Stimulated activated CD8-positive, alpha-beta memory T cell treated with anti-CD3 and anti-CD28 coated beads, Interleukin-4, amount 100 ng/mL, for 24 hours (primary cell): ENCODE measurements around the gene DTNA.
"Not testable (repeated sequence)": the region's sequence is repeated elsewhere in the genome, so short reads cannot be mapped to it uniquely, and the experiment has no call there.

Experiments used
- DNase-seq: peaks from one replicate; pipeline ENCODE4 v3.0.0-alpha.2; 2020; ENCODE audit warnings: low read depth

Gene DTNA

DNA sequence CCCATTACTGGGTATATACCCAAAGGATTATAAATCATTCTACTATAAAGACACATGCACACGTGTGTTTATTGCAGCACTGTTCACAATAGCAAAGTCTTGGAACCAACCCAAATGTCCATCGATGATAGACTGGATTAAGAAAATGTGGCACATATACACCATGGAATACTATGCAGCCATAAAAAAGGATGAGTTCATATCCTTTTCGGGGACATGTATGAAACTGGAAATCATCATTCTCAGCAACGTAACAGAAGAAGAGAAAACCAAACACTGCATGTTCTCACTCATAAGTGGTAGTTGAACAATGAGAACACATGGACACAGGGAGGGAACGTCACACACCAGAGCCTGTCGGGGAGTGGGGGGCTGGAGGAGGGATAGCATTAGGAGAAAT lies 15.6 kb downstream of the DTNA start:
- DNase-seq, result not testable (repeated sequence)

DNA sequence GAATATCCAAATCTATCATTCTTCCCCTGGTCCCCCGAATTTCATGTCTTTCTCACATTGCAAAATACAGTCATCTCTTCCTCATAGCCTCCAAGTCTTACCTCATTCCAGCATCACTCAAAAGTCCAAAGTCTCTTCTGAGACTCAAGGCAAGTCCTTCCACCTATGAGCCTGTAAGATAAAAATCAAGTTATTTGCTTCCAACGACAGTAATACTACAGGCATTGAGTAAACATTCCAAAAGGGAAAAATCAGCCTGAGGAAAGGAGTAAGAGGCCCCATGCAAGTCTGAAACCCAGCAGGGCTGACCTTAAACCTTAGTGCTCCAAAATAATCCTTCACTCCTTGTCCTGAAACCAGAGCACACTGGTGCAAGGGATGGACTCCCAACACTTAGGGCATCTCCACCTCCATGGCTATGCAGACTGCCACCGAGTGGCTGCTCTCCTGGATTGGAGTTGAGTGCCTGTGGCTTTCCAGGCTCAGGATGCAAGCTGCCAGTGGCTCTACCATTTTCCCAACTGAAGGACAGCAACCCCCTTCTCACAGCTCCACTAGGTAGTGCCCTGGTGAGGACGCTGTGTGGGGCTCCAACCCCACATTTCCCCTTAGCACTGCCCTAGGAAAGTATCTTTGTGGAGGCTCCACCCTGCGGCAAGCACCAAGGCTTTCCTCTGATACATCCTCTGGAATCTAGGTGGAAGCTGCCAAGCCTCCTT lies 16.3 kb downstream of the DTNA start:
- DNase-seq, result no peak

DNA sequence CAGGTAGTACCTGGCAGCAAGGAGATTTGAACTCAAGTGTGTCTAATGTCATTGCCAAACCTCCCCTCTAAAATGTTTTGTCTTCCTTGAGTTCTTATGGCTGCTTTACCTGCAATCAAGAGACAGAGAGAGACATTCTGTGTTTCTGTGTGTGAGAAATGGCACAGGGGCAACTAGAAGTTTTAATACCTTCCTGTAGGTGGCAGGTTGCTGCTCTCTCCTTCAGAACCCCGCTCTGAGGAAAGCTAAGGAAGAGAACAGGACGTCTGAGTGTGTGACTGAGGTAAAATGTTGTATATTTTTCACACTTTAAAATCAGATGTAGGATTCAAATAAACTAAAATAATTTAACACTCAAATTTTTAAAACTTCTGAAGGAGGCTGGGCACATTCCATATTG lies 19.2 kb downstream of the DTNA start:
- DNase-seq, result no peak

DNA sequence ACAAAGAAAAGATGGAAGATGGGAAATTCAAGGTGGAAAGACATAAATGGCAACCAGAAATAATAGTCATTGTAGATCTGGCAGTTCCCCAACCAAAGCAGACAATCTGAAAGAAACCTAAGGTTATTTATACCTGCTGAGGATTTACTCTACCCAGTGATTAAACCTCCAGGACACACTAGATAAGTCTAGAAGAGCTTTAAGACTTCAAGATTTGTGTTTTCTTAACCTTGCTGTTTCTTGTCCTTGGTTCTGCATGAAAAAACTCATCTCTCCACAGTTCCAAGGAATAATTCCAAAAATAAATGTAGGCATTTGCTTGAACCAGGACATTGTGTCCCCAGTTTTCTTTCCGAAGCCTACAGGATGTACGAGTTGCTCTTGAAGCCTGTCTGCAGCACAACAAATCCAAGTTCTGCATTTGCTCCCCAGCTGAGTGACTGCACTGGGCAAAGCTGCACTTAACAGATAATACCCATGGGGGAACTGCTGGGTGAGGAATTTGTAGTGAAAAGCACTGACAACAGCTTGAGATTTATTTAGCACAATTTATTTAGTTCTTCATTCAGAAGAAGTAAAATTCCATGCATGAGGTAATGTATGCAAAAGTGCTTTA lies 19.8 kb downstream of the DTNA start:
- DNase-seq, result no peak

DNA sequence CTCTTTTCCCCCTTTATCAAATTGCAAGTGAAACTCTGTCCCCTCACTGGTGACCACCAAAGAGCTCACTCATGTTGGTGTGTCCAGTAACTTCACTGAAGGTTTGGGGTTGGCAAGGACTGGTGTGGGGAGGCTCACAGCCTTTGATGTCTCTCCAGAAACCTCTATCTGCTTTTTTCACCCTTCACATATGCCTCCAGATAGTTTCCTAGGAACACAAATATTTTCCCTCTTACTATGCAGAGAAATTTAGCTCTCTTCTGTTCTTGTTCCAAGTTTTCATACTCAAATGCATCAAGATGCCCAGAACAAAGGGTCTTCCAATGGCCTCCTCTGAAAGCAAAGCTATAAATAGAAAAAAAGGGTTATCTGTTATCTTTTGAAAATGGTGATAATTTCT lies 20.7 kb downstream of the DTNA start:
- DNase-seq, result no peak

DNA sequence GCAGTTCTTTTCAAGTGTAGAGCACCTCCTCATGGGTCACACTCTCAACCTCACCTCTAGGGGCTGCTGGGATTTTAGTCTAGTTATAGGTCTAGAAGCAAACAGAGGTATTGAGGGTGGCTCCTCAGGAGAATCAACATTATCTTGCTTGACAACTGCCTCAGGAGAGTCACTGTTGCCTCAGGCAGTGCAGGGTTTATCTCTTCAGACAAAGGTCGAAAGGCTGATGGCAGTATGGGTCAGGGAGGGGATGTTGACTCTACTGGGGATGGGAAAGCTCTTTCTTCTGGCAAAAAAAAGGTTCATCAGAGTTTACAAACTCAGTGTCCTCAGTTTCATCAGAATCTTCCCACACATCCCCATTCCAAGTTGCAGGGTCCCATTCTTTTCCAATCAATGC lies 24.0 kb downstream of the DTNA start:
- DNase-seq, result no peak

DNA sequence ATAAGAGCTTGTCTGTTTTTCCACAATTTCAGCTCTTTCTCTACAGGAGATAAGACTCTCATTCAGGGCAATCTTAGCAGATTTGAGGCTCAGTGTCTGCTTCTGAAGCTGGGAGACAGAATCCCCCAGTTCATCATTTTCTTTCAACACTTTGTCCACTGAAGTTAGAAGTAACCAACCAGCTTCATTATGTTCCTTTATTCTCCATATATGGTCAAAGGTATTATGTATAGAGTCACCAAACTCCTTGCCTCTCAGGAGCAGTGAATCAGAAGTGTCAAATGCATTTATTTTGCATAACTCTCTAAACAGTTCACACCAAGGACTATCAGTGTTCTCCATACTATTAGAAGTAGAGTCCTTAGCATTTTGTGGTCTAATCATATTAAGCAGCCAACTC lies 24.4 kb downstream of the DTNA start:
- not testable (repeated sequence) for DNase-seq

DNA sequence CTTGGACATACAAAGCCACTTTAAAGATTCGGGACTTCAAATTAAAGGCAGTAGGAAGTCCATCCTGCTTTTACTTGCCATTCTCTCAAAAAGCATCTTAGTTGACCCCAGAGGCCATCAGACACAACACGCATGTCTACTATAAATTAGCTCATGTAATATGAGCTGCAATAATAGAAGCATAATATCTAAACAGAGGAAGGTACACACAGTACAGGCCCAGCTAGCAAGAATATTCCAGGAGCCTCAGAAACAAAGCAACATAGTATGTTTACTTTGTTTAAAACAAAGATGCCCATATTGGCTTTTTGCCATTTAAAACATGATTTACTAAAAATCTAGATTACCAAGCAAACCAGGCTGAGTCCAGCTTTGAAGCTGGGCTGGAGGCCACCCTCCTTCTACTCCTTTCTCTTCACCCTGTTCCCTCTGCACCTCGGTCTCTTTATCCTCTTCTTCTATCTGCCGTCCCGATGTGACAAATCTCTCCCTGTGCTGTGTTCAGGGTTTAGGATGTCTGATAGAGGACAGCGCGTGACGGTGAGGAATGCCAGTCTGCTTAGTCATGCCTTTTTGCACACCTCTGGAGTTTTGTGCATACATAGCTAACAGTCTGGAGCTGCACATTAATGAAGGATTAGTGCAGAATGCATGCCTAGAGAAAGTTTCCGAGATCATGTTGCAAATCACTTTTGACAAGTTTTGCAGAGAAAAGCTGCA lies 28.2 kb downstream of the DTNA start:
- no peak for DNase-seq

DNA sequence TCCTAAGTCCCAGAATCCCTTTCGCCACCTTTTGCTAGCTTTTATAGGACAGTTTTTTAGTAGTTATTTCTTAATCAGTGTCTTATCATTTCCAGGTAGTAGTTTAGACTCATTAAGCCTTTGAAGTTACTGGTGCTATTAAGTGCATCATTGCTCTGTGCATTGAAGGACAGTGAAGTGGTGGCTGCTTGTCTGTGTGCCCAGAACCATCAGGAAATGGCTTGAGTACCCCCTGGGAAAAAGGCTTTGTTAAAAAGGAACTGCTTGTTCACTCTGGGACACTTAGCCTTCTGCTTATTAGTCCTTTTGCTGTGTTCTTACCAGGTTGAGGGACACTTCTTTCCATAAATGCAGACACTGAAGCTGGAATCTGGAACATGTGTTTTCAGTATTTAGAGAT lies 30.0 kb downstream of the DTNA start:
- no peak for DNase-seq

DNA sequence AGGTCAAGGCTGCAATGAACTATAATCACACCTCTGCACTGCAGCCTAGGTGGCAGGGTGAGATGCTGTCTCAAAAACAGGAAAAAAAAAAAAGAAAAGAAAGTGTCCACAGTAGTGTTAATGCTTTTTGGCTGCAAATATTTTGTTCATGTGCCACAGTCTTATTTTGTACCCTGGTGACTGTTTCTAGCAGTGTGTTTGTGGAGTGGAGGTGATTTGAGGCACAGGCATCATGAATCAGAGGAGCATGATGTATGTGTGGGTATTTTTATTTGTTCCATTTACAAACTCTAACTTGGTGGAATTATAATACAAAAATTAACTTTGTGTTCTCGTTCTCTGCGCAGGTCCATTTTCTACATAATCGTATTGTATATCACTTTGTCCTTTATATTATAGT lies 30.6 kb downstream of the DTNA start:
- no peak for DNase-seq

DNA sequence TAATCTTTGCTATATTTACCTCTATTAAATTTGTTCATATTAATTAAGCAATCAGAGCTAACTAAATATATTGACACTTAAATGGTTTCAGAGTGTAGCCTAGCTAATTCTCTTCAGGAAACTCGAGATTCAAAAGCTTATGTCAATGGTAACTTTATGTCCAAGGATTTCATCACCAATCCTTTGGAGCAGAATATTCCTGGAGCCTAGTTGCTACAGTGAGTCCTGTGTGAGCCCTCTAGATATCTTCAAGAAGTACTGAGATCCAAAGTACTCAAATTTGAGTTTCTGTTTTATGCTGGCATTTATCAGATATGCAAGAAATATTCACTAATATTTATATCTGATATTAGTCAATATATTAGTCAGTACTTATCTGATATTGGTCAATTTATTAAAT lies 31.3 kb downstream of the DTNA start:
- DNase-seq, result no peak

DNA sequence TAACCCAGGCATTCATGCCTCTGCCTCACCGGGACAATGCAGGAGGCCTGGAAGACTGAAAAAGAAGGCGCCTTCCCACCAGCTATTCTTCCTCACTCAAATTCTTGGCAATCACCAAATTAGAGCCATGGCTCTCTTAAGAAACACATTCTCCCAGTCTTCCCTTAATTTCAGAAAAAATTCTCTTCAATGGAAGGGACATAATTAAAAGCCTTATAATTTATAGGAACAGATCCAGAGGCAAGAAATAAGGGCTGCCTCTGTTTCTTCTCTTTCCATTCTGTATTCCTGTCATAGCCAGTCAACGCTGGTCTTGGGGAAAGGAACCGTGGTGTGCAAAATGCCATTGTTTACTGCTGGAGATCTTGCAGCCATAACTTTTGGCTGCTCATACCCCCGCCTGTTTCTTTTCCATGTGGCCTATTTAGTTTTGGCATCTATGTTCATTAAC lies 32.8 kb downstream of the DTNA start:
- no peak for DNase-seq

DNA sequence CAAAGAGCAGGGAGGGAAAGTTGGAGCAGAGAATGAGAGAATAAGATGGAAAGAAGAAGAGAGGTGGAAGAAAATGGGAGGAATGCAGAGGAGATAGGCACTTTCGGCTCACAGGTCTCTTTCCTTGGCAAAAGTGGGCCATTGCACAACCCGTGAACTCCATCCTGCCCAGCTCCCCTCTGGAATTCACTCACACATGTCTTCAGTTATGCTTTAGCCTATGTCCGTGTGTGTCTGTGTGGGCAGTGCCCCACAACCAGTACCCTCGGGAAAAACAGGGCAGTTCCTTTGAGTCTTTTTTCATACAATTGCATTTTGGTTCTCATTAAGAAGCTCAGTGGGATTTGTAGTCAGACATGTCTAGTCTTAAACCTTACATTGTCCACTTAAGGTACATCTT lies 34.5 kb downstream of the DTNA start:
- DNase-seq, result no peak

DNA sequence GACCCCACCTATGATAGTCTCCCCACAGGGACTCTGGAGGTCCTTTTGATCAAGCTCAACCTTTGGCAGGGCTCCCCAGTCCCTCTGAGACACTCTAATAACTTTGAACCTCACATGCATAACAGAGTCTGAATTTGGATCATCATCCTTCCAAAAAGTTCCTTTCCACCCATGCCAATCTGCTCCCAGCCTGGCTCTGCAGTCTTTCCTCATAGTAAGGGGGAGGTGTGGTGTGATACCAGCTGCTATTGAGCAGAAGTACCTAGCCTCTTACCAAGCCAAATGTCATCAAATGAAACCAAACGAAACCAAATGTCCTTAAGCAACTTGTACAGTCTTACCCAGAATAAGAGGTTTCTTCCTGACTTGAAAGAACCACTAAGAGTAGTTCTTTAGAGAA lies 36.5 kb downstream of the DTNA start:
- no peak for DNase-seq

DNA sequence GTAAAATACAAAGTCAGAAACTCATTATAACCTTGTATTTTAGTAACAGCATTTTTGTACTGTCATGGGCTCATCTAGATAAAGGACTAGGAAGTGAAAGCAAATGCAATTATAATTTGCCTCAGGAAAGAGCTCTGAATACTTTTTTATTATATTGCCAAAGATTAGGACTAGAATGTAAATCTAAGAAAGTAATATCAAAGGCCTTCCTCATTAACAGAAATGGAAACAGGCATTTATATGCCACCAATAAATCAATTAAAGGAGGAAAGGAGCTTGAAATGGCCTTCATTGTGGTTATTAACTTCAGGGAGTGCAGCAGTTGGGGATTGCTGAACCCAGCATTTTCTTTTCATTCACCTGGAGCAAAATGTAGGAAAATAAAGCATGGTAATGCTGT lies 39.6 kb downstream of the DTNA start:
- DNase-seq, result no peak

DNA sequence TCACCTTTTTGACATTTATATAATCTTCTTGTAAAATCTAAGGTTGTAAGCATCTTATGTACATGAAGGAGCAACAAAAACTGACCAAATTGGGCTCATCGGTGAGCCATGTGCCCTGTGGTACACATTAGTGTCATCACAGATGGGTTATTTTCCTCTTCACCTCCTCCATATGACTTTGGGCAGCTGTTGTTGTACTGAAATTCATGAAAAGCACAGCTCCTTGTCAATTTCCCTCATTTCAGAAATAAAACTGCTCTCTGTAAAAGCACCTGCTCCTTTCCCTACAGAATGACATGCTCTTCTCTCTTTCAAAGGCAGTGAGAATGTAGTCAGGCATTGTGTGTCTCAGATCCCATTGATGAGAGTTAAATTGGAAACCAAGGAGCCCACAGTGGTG lies 42.0 kb downstream of the DTNA start:
- no peak for DNase-seq

DNA sequence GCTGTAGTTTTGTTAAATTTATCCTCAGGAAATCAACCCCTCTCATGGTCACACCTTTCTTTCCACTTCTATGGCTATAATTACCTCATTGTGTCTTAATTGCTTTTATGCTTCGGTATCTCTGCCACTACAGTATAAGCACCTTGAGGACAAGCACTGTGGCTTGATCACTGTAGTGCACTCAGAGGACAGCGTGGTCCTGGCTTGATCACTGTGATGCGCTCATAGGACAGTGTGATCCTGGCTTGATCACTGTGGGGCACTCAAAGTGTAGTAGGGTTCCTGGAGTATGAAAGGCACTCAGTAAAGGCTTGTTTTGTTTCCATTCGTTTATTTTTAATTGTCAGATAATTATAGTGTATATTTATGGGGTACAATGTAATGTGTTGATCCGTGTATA lies 44.2 kb downstream of the DTNA start:
- DNase-seq, result no peak

DNA sequence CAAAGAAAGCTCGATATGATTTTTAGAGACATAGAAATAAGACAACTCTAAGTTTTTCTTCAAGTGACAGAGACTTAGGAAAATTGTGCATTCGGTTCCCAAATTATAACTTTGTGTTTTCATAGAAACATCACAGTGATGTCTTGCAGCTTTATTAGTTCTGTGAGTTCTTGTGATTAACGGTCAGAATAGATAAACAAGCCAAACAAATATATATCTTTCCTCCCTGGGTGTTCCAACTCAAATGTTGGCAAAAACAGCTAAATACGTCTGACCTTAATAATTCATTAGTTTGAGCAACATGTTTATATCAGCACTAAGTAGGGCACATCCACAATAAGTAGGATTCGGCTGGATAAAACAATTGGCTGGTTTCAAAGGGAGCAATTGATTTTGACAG lies 47.6 kb downstream of the DTNA start:
- DNase-seq, result no peak

DNA sequence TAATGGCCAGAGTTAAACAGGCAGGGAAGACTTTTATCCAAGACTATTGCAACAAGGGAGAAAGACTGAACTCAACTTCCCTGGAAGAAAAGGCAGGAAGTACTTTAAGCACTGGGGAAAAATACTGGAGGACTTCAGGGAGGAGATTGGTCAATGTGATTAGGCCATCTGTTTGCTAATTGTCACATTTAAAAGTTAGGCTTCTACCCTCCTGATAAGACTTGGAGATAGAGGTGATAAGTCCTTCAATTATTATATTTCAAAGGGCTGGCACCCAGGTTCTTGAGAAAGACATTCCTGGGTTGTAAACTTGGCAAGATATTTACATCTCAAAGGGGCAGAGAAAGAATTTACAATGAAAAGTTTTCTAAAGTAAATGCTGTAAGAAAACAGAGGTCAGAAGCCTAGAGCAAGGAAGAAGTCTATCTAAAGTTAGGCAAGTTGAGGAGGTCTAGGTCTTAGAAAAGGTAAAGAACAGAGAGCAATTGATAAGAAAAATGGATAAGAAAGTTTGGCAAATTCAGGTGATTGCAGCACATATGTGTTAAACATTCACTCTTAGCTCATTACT lies 48.4 kb downstream of the DTNA start:
- DNase-seq, result no peak

DNA sequence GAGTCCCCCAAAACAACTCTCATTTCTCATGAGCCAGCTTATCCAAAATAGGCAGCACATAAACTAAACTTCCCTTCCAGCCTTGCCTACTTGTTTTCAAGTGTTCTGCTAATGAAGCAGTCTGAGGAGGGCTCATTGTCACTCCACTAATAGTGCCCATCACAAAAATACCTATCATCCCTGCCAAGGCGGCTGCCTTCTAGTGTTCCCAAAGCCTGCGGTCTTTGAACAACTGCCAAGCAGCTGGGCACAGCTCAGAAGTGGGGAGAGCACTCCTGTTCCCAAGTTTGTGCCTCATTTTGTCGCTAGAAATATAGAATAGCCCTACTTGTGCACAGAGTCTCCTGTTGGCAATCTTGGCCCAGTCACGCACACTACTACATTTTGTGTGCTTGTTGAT lies 50.3 kb downstream of the DTNA start:
- DNase-seq, result no peak

DNA sequence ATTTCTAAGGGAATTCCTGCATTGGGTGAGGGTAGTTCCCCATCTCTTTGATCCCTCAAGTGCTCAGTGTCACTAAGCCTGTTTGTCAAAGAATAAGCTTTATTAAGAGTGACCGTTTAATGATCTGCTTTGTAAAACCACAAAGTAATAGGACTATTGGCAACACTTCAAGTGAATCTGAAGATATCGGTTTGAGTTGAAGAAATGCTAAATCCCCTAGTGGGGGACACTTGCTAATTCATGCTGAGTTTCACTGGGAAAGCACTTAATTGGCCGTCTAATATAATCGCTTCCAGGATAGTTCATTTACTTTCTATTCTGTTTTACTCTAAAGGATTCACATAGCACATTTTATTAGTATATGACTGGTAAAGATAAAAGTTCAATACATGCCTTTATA lies 54.4 kb downstream of the DTNA start:
- no peak for DNase-seq

DNA sequence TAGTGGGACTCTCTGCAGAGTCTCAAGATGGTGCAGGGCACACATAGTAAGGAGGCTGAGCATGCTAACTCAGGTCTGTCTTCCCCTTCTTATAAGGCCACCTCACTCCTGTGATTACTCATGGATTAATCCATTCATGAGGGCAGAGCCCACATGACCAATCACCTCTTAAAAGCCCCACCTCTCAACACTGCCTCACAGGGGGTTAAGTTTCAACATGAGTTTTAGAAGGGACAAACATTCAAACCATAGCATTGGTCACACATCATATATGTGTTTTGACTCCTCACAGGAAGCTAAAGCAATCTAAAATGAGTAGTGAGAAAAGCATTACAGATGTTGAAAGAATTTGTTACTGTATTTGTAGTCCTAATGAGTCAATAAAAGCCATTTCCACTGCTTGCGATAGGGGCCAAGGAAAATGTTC lies 57.5 kb downstream of the DTNA start:
- DNase-seq, result no peak

DNA sequence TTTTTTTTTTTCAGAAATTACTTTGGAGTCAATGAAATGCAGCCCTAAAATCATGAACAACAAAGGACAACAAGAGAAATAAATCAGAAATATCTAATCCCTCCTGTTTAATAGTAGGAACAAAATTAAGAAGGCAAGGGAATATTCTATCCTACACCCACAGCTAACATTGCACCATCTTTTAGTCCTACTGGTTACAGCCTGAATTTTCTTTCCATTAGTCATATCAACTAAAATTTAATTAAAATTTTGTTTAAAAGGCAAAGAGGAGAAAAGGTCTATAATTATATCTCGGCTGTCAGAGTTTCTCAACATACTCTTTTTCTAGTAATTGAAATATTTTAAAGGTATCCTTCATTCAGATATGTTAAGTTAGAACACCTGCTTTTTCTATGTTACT lies 61.9 kb downstream of the DTNA start:
- DNase-seq, result no peak
